Keratinocyte (primary cell): Measurements from ENCODE around the gene HSPB9. TPM values are rescaled to one million over a fixed set of nuclear protein-coding genes. Genes with fewer than 3 reads are reported as not detected.
A peak's percentile ranks its signal among the peaks of the same experiment; 100 is the strongest.

Source experiments
- DNase-seq: peaks from one replicate; pipeline ENCODE4 v3.0.0-alpha.2; 2011; ENCODE audit warnings: low read depth, missing footprints, low spot score
- FAIRE-seq: peaks from 2 replicates; lab custom pipeline; 2011; peaks lifted over from hg19 to GRCh38; lab: Jason Lieb, UNC
- H2AFZ ChIP-seq: 2 replicates; pipeline ENCODE4 v1.6.0; 2012; ENCODE audit warnings: low read length, control low read depth, inconsistent platforms; ENCODE audit not compliant: control insufficient read depth
- H3K27ac ChIP-seq: 2 replicates; pipeline ENCODE4 v1.5.1; 2011; ENCODE audit warnings: low read length; ENCODE audit not compliant: control insufficient read depth, insufficient read depth
- H3K27me3 ChIP-seq: 3 replicates; pipeline ENCODE4 v1.6.0; 2011; ENCODE audit warnings: low read length; ENCODE audit not compliant: control insufficient read depth, insufficient read depth; ENCODE audit errors: extremely low read depth
- H3K36me3 ChIP-seq, 2 experiments: 2 replicates in 1 of 2; 3 replicates in 1 of 2; pipeline ENCODE4 v1.5.1; 2011; ENCODE audit warnings: low read length in 2 of 2, mild to moderate bottlenecking in 1 of 2; ENCODE audit not compliant: control insufficient read depth in 2 of 2, insufficient read depth in 2 of 2; ENCODE audit errors: extremely low read depth in 1 of 2
- H3K4me1 ChIP-seq: 3 replicates; pipeline ENCODE4 v1.5.1; 2011; ENCODE audit warnings: low read length; ENCODE audit not compliant: control insufficient read depth, insufficient read depth; ENCODE audit errors: extremely low read depth
- H3K4me2 ChIP-seq: 3 replicates; pipeline ENCODE4 v1.6.0; 2011; ENCODE audit warnings: low read depth, low read length; ENCODE audit not compliant: control insufficient read depth, insufficient read depth; ENCODE audit errors: extremely low read depth
- H3K4me3 ChIP-seq, 3 experiments: fragments of 200-600 bp in 1 of 3; sonication (generic) in 1 of 3; 2 replicates in 2 of 3; 3 replicates in 1 of 3; pipeline ENCODE4 v1.5.1; 2011 to 2016; ENCODE audit warnings: low read length in 3 of 3, mild to moderate bottlenecking in 3 of 3, control low read depth in 2 of 3, inconsistent platforms in 1 of 3, low read depth in 1 of 3, mixed read lengths in 1 of 3, mixed run types in 1 of 3, moderate library complexity in 1 of 3; ENCODE audit not compliant: control insufficient read depth in 2 of 3, insufficient read depth in 2 of 3; ENCODE audit errors: extremely low read depth in 1 of 3
- H3K79me2 ChIP-seq: 2 replicates; pipeline ENCODE4 v1.6.0; 2012; ENCODE audit warnings: low read length; ENCODE audit not compliant: control insufficient read depth, insufficient read depth
- H3K9ac ChIP-seq: 3 replicates; pipeline ENCODE4 v1.6.0; 2011; ENCODE audit warnings: low read length; ENCODE audit not compliant: control insufficient read depth, insufficient read depth; ENCODE audit errors: extremely low read depth
- H3K9me1 ChIP-seq: 3 replicates; pipeline ENCODE4 v1.6.0; 2011; ENCODE audit warnings: low read length; ENCODE audit not compliant: control insufficient read depth, insufficient read depth; ENCODE audit errors: extremely low read depth
- H3K9me3 ChIP-seq: 2 replicates; pipeline ENCODE4 v1.5.1; 2012; ENCODE audit warnings: low read depth, low read length; ENCODE audit not compliant: control insufficient read depth
- H4K20me1 ChIP-seq: 3 replicates; pipeline ENCODE4 v1.6.0; 2011; ENCODE audit warnings: low read length; ENCODE audit not compliant: control insufficient read depth, insufficient read depth; ENCODE audit errors: extremely low read depth
- EZH2 ChIP-seq: IDR thresholded peaks from one replicate; pipeline ENCODE4 v1.6.1; 2012; ENCODE audit warnings: inconsistent platforms, mild to moderate bottlenecking, low read length, moderate library complexity
- dilution Hi-C: fragments of 300-500 bp; cut with MboI; formaldehyde crosslinking; loops from one replicate; pipeline ENCODE4 v1.7.0; 2020; ENCODE audit warnings: low sequenced_read_pairs; ENCODE audit not compliant: extremely low pct_ligation_motif_present
- polyA plus RNA-seq, 5 experiments: library from polyadenylated mRNA; depleted of rRNA in 3 of 5; stranded (reverse) in 3 of 5; stranded (forward) in 1 of 5; unstranded in 1 of 5; fragments of >200 nt; gene quantifications; 1 replicate in 1 of 5; 2 replicates in 3 of 5; 3 replicates in 1 of 5; pipeline versions ENCODE4 v1.2.1 to v1.2.3, GENCODE V29; 2011 to 2012; ENCODE audit warnings: missing spikeins in 2 of 5, low read depth in 1 of 5, low replicate concordance in 1 of 5
- TF ChIP-seq, protein P1 (sequence below), 3 experiments: IDR thresholded peaks in 1 of 3; conservative IDR thresholded peaks in 1 of 3; optimal IDR thresholded peaks in 1 of 3; 2 replicates in 2 of 3; 3 replicates in 1 of 3; pipeline versions ENCODE3 to v1.5.1; 2011; ENCODE audit warnings: low read length in 3 of 3, mild to moderate bottlenecking in 3 of 3, moderate library complexity in 2 of 3, control low read depth in 1 of 3, inconsistent platforms in 1 of 3; ENCODE audit not compliant: insufficient read depth in 2 of 3; ENCODE audit errors: extremely low read depth in 1 of 3

Gene HSPB9
- polyA plus RNA-seq, 1 donor (not counting 4 experiments of a cell fraction or from before 2014, with no cell fraction given), result not detected

DNA sequence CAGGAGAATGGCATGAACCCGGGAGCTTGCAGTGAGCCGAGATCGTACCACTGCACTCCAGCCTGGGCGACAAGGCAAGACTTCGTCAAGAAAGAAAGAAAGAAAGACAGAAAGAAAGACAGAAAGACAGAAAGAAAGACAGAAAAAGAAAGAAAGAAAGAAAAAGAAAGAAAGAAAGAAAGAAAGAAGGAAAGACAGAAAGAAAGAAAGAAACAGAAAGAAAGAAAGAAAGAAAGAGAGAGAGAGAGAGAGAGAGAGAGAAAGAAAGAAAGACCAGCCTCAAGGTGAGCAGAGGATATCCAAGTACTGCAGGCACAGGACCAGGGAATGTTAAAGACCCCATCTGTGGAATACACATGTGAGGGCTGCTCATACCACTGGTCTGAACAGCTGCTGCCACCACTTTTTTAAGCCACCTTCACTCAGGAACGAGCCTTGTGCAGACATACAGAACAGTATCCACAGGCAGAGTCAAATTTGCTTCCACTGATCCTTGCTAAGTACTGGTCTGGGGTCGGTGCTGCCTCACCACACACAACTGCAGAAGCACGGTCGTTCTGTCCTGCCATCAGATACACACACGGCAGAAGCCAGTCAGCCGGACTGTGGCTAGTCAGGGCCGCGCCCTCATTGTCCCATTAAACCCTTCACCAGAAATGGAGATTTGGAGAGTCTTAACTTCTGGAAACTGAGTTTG, 24.5 kb downstream of the HSPB9 start:
- Histone ChIP-seq H3K4me3 (no peak overlapping the region), H3K79me2 (peaks cover 80% of the 10 kb centered on the region), H3K36me3 (peaks cover 22 to 31% of the 10 kb centered on the region in 2 experiments), H3K27ac (no peak overlapping the region), H3K9me1 (no peaks in the 10 kb centered on the region), H3K9ac (no peak overlapping the region), H4K20me1 (peaks cover 8% of the 10 kb centered on the region), H2AFZ (no peak overlapping the region), H3K27me3 (no peaks in the 10 kb centered on the region), H3K4me1 (no peaks in the 10 kb centered on the region), H3K4me2 (no peak overlapping the region), H3K9me3 (no peaks in the 10 kb centered on the region)
- dilution Hi-C loops, result no loop called here
- no peak for TF ChIP-seq EZH2
- TF ChIP-seq, protein P1, sequence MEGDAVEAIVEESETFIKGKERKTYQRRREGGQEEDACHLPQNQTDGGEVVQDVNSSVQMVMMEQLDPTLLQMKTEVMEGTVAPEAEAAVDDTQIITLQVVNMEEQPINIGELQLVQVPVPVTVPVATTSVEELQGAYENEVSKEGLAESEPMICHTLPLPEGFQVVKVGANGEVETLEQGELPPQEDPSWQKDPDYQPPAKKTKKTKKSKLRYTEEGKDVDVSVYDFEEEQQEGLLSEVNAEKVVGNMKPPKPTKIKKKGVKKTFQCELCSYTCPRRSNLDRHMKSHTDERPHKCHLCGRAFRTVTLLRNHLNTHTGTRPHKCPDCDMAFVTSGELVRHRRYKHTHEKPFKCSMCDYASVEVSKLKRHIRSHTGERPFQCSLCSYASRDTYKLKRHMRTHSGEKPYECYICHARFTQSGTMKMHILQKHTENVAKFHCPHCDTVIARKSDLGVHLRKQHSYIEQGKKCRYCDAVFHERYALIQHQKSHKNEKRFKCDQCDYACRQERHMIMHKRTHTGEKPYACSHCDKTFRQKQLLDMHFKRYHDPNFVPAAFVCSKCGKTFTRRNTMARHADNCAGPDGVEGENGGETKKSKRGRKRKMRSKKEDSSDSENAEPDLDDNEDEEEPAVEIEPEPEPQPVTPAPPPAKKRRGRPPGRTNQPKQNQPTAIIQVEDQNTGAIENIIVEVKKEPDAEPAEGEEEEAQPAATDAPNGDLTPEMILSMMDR (optimal IDR thresholded peaks at IDR 0.05 in 1 of 3, IDR thresholded peaks at IDR 0.05 in 1 of 3, conservative IDR thresholded peaks at IDR 0.05 in 1 of 3; ENCODE audit: extremely low read depth in 1 of 3, insufficient read depth in 2 of 3, low read length in 3 of 3), result no peak
- FAIRE-seq (no peak), DNase-seq (no peak)

DNA sequence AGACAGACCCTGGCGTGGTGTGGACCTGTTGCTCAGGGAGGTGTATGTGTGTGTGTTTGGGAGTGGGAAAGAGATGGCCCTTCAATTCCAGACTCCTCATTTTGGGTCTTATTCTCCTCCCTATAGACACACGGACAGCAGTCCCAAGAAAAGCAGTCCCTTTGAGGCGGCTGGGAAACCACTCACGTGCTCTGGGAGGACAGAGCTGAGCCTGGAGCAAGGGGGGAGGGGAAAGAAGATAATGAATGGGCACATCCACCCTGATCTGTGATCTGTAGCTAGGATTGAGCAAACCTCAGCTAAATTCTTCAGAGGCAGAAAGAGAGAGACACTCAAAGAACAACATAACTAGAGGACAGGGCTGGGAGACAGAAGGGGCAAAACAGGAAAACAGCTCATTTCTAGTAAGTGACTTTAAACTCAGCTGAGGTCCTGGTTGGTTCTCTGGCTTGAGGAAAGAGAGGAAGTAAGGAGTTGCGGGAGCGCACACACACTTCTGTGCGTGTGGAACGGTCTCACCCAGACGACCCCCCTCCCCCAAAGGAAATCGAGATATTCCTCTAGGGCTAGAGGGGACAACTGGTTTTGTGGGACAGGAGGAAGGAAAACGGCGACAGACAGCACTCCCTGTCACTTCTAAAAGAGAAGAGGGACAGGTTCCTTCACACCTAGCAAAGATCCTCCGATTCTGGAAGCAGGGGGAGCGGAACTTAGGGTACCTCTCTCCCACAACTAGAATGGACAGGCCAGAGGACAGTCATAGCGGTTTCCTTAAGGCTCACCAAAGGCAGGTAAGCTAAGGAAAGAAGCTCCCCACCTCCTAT, 31.5 kb downstream of the HSPB9 start:
- dilution Hi-C loops, result no loop called here
- Histone ChIP-seq H3K27me3 (no peaks in the 10 kb centered on the region), H4K20me1 (peaks cover 3% of the 10 kb centered on the region), H3K36me3 (peaks cover 8% of the 10 kb centered on the region in 2 experiments), H3K9me1 (no peaks in the 10 kb centered on the region), H2AFZ (peak overlapping the region; percentile 53), H3K4me3 (peak overlapping the region; percentile 81 to 99 (median 99)), H3K9ac (peak overlapping the region; percentile 98), H3K79me2 (peaks cover 53% of the 10 kb centered on the region), H3K4me2 (peak overlapping the region; percentile 99), H3K4me1 (peaks cover 17% of the 10 kb centered on the region), H3K9me3 (no peaks in the 10 kb centered on the region), H3K27ac (peak overlapping the region; percentile 86)
- FAIRE-seq (peak; percentile 59), DNase-seq (no peak)
- no peak for TF ChIP-seq EZH2
- TF ChIP-seq, protein P1 (optimal IDR thresholded peaks at IDR 0.05 in 1 of 3, IDR thresholded peaks at IDR 0.05 in 1 of 3, conservative IDR thresholded peaks at IDR 0.05 in 1 of 3; ENCODE audit: extremely low read depth in 1 of 3, insufficient read depth in 2 of 3, low read length in 3 of 3), result no peak
